ENCODE measurements around the gene UBE2J2.

- TF ChIP-seq BACH2 (CRISPR knock-in tag; IDR thresholded peaks at IDR 0.05; ENCODE audit: borderline replicate concordance), result no peak
- TF ChIP-seq, protein P1, sequence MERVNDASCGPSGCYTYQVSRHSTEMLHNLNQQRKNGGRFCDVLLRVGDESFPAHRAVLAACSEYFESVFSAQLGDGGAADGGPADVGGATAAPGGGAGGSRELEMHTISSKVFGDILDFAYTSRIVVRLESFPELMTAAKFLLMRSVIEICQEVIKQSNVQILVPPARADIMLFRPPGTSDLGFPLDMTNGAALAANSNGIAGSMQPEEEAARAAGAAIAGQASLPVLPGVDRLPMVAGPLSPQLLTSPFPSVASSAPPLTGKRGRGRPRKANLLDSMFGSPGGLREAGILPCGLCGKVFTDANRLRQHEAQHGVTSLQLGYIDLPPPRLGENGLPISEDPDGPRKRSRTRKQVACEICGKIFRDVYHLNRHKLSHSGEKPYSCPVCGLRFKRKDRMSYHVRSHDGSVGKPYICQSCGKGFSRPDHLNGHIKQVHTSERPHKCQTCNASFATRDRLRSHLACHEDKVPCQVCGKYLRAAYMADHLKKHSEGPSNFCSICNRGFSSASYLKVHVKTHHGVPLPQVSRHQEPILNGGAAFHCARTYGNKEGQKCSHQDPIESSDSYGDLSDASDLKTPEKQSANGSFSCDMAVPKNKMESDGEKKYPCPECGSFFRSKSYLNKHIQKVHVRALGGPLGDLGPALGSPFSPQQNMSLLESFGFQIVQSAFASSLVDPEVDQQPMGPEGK (CRISPR knock-in tag; IDR thresholded peaks at IDR 0.05; ENCODE audit: borderline replicate concordance), result no peak
- no peak for TF ChIP-seq TCF4 (CRISPR knock-in tag; IDR thresholded peaks at IDR 0.05; ENCODE audit: borderline replicate concordance)
Observed at GRCh38 chr1:1285102-1285571, 11.5 kb upstream of the UBE2J2 start.

Data from SK-N-SH treated with all-trans-retinoic acid at 6 μM for 48 hours (cell line).